GM19099 (cell line): Measurements from ENCODE around the gene CDKN2B.

Experiments used
- POLR2A ChIP-seq: IDR thresholded peaks from 3 replicates; pipeline ENCODE4 v1.6.1; 2011; ENCODE audit warnings: low read depth; ENCODE audit not compliant: insufficient read length; ENCODE audit errors: extremely low read depth

The CDKN2B gene

GRCh38 chr9:22008717-22009505 is at the start of gene CDKN2B:
Gene CDKN2B, minus strand, starts transcription at chr9:22009305. Its CDS starts 352 bp downstream, at chr9:22008953.
- TF ChIP-seq POLR2A = peak; percentile 52

- TF ChIP-seq POLR2A = no peak
These were observed 47.3 kb upstream of the CDKN2B start for GRCh38 chr9:22056402-22056801.

GRCh38 chr9:22055090-22055489 is 46.0 kb upstream of the CDKN2B start:
- no peak for TF ChIP-seq POLR2A

- no peak for TF ChIP-seq POLR2A
These were observed 45.4 kb upstream of the CDKN2B start for GRCh38 chr9:22054529-22054928.

GRCh38 chr9:22054076-22054475 is 45.0 kb upstream of the CDKN2B start:
- no peak for TF ChIP-seq POLR2A

- no peak for TF ChIP-seq POLR2A
These were observed 44.1 kb upstream of the CDKN2B start for GRCh38 chr9:22053178-22053577.

- no peak for TF ChIP-seq POLR2A
These were observed 43.4 kb upstream of the CDKN2B start for GRCh38 chr9:22052376-22052945.

GRCh38 chr9:22050924-22051323 is 41.8 kb upstream of the CDKN2B start:
- TF ChIP-seq POLR2A = no peak

GRCh38 chr9:22049411-22049810 is 40.3 kb upstream of the CDKN2B start:
- TF ChIP-seq POLR2A = no peak

- no peak for TF ChIP-seq POLR2A
These were observed 38.5 kb upstream of the CDKN2B start for GRCh38 chr9:22047596-22047995.

GRCh38 chr9:22046243-22046885 is 37.3 kb upstream of the CDKN2B start:
- no peak for TF ChIP-seq POLR2A

- no peak for TF ChIP-seq POLR2A
These were observed 36.3 kb upstream of the CDKN2B start for GRCh38 chr9:22045423-22045822.

GRCh38 chr9:22044583-22044982 is 35.5 kb upstream of the CDKN2B start:
- no peak for TF ChIP-seq POLR2A

- no peak for TF ChIP-seq POLR2A
These were observed 34.8 kb upstream of the CDKN2B start for GRCh38 chr9:22043928-22044327.

GRCh38 chr9:22041775-22042174 is 32.7 kb upstream of the CDKN2B start:
- no peak for TF ChIP-seq POLR2A

GRCh38 chr9:22041344-22041743 is 32.2 kb upstream of the CDKN2B start:
- TF ChIP-seq POLR2A = no peak
